ENCODE measurements around the gene HSD17B14. TPM values are rescaled to one million over a fixed set of nuclear protein-coding genes. Genes with fewer than 3 reads are reported as not detected.

The HSD17B14 gene
- total RNA-seq, 120 experiments from 2014 or later: 13.0 to 46.6 (median 23.0) TPM

Other genes with a start within 250 kb of the HSD17B14 start
- gene SPACA4, start 229.7 kb downstream of the HSD17B14 start, total RNA-seq: not detected
- 1 to 10 TPM in 13 of 120 experiments, under 1 TPM in 18, not detected in 89; 0.25 to 2.6 (median 0.96) TPM for gene FAM83E, start 221.4 kb downstream of the HSD17B14 start, total RNA-seq
- 100 to 1,000 TPM; 354 to 681 (median 462) TPM for gene RPL18, start 217.3 kb downstream of the HSD17B14 start, total RNA-seq
- 10 to 100 TPM; 40.7 to 88.8 (median 62.5) TPM for gene SPHK2, start 217.0 kb downstream of the HSD17B14 start, total RNA-seq
- gene DBP, start 199.1 kb downstream of the HSD17B14 start, total RNA-seq: 10 to 100 TPM; 24.9 to 77.5 (median 41.6) TPM
- gene CA11, start 190.3 kb downstream of the HSD17B14 start, total RNA-seq: 100 to 1,000 TPM; 107 to 396 (median 272) TPM
- gene NTN5, start 163.5 kb downstream of the HSD17B14 start, total RNA-seq: 1 to 10 TPM in 119 of 120 experiments, under 1 TPM in 1; 0.78 to 8.6 (median 2.9) TPM
- 1 to 10 TPM in 27 of 120 experiments, under 1 TPM in 49, not detected in 44; 0.14 to 6.4 (median 0.68) TPM for gene FUT2, start 140.5 kb downstream of the HSD17B14 start, total RNA-seq
- gene MAMSTR, start 116.8 kb downstream of the HSD17B14 start, total RNA-seq: 10 to 100 TPM in 3 of 120 experiments, 1 to 10 TPM in 117; 3.4 to 11.4 (median 6.3) TPM
- gene RASIP1, start 95.9 kb downstream of the HSD17B14 start, total RNA-seq: 10 to 100 TPM in 40 of 120 experiments, 1 to 10 TPM in 80; 5.6 to 16.1 (median 8.9) TPM
- gene IZUMO1, start 89.6 kb downstream of the HSD17B14 start, total RNA-seq: 1 to 10 TPM in 75 of 120 experiments, under 1 TPM in 40, not detected in 5; 0.31 to 9.5 (median 1.3) TPM
- gene FUT1, start 83.8 kb downstream of the HSD17B14 start, total RNA-seq: 10 to 100 TPM in 1 of 120 experiments, 1 to 10 TPM in 119; 1.8 to 11.1 (median 5.1) TPM
- not detected for gene FGF21, start 81.0 kb downstream of the HSD17B14 start, total RNA-seq
- gene BCAT2, start 25.5 kb downstream of the HSD17B14 start, total RNA-seq: 10 to 100 TPM; 22.7 to 81.8 (median 38.3) TPM
- 10 to 100 TPM in 15 of 120 experiments, 1 to 10 TPM in 105; 1.2 to 16.5 (median 5.6) TPM for gene PLEKHA4, start 32.1 kb upstream of the HSD17B14 start, total RNA-seq
- 100 to 1,000 TPM in 2 of 120 experiments, 10 to 100 TPM in 118; 16.8 to 138 (median 25.5) TPM for gene PPP1R15A, start 35.9 kb upstream of the HSD17B14 start, total RNA-seq
- 1 to 10 TPM in 98 of 120 experiments, under 1 TPM in 20, not detected in 2; 0.28 to 7.6 (median 2.2) TPM for gene TULP2, start 62.3 kb upstream of the HSD17B14 start, total RNA-seq
- 100 to 1,000 TPM; 123 to 249 (median 172) TPM for gene NUCB1, start 63.8 kb upstream of the HSD17B14 start, total RNA-seq
- gene DHDH, start 97.2 kb upstream of the HSD17B14 start, total RNA-seq: 1 to 10 TPM in 102 of 120 experiments, under 1 TPM in 8, not detected in 10; 0.60 to 6.2 (median 2.2) TPM
- 10 to 100 TPM; 24.4 to 60.6 (median 39.2) TPM for gene BAX, start 118.4 kb upstream of the HSD17B14 start, total RNA-seq
- 1,000 to 10,000 TPM in 102 of 120 experiments, 100 to 1,000 TPM in 18; 795 to 2,828 (median 1,249) TPM for gene FTL, start 128.8 kb upstream of the HSD17B14 start, total RNA-seq
- 10 to 100 TPM; 17.6 to 67.9 (median 37.0) TPM for gene GYS1, start 156.8 kb upstream of the HSD17B14 start, total RNA-seq
- gene RUVBL2, start 157.4 kb upstream of the HSD17B14 start, total RNA-seq: 10 to 100 TPM; 39.7 to 85.0 (median 53.9) TPM
- 1 to 10 TPM in 1 of 120 experiments, not detected in 119; 1.9 TPM for gene LHB, start 180.6 kb upstream of the HSD17B14 start, total RNA-seq
- gene CGB3, start 187.8 kb upstream of the HSD17B14 start, total RNA-seq: not detected
- under 1 TPM in 1 of 120 experiments, not detected in 119; 0.68 TPM for gene CGB2, start 195.4 kb upstream of the HSD17B14 start, total RNA-seq
- not detected for gene CGB1, start 200.4 kb upstream of the HSD17B14 start, total RNA-seq
- gene CGB5, start 207.4 kb upstream of the HSD17B14 start, total RNA-seq: not detected
- not detected for gene CGB8, start 212.6 kb upstream of the HSD17B14 start, total RNA-seq
- gene CGB7, start 221.3 kb upstream of the HSD17B14 start, total RNA-seq: 1 to 10 TPM in 1 of 120 experiments, under 1 TPM in 6, not detected in 113; 0.49 to 1.5 (median 0.59) TPM
- not detected for gene NTF4, start 228.3 kb upstream of the HSD17B14 start, total RNA-seq
- gene KCNA7, start 236.2 kb upstream of the HSD17B14 start, total RNA-seq: under 1 TPM in 5 of 120 experiments, not detected in 115; 0.10 to 0.25 (median 0.17) TPM
- 100 to 1,000 TPM; 217 to 495 (median 342) TPM for gene SNRNP70, start 249.0 kb upstream of the HSD17B14 start, total RNA-seq